Esophagus squamous epithelium (tissue), 5 donors: ENCODE measurements around the gene PCARE. TPM values are rescaled to one million over a fixed set of nuclear protein-coding genes. Genes with fewer than 3 reads are reported as not detected.

ENCODE experiments used
- DNase-seq: peaks from one replicate; lab custom pipeline; 2025; lab: John Stamatoyannopoulos, UW
- H3K27ac ChIP-seq, 4 donors: fragments of 200-600 bp; sonication (generic); one replicate each; pipeline ENCODE4 v1.5.1; 2016 to 2019; ENCODE audit warnings: mild to moderate bottlenecking in 1 of 4
- H3K27me3 ChIP-seq, 4 donors: fragments of 200-600 bp; sonication (generic); 1 replicate in 3 of 4; 2 replicates in 1 of 4; pipeline versions ENCODE4 v1.5.1 to v1.6.0; 2017 to 2021; ENCODE audit warnings: antibody characterized with exemption in 1 of 4
- H3K36me3 ChIP-seq, 3 donors: fragments of 200-600 bp; sonication (generic); one replicate each; pipeline ENCODE4 v1.5.1; 2016 to 2019
- H3K4me1 ChIP-seq, 3 donors: fragments of 200-600 bp; sonication (generic); one replicate each; pipeline ENCODE4 v1.5.1; 2017 to 2019
- H3K4me3 ChIP-seq, 4 donors: fragments of 200-600 bp; sonication (generic); 1 replicate in 3 of 4; 2 replicates in 1 of 4; pipeline ENCODE4 v1.5.1; 2016 to 2019; ENCODE audit warnings: mild to moderate bottlenecking in 2 of 4, moderate library complexity in 1 of 4
- H3K9me3 ChIP-seq, 3 donors: fragments of 200-600 bp; sonication (generic); one replicate each; pipeline ENCODE4 v1.5.1; 2016 to 2019
- CTCF ChIP-seq, 6 experiments: fragments of 450-650 bp in 4 of 6; fragments of 200-600 bp in 2 of 6; sonication (generic) in 2 of 6; IDR thresholded peaks; one replicate each; pipeline ENCODE4 v1.5.1; 2016 to 2019; ENCODE audit warnings: antibody characterized with exemption in 6 of 6, mild to moderate bottlenecking in 4 of 6, moderate library complexity in 4 of 6
- POLR2A ChIP-seq, 4 donors: fragments of 450-650 bp; IDR thresholded peaks; one replicate each; pipeline ENCODE4 v1.6.1; 2017; ENCODE audit warnings: antibody characterized with exemption in 4 of 4, mild to moderate bottlenecking in 4 of 4, moderate library complexity in 3 of 4
- WGBS, 2 donors: methylation state at CpG; one replicate each; pipeline ENCODE4 v1.1.5; 2018; 5-methylcytosine and 5-hydroxymethylcytosine counted together
- intact Hi-C: fragments of 100-400 bp; cut with DNase I; formaldehyde crosslinking; loops from one replicate; pipeline ENCODE4 v1.15.0; 2022
- total RNA-seq, 4 donors: library from RNA; depleted of rRNA; stranded (reverse); fragments of >200 nt; gene quantifications; one replicate each; pipeline ENCODE4 v1.1.0, GENCODE V29; 2016
- donor health status: DM: yes; HTN: yes; CAD: no.

Gene PCARE
- under 1 TPM in 1 of 4 donors, not detected in 3; 0.04 TPM for total RNA-seq

DNA sequence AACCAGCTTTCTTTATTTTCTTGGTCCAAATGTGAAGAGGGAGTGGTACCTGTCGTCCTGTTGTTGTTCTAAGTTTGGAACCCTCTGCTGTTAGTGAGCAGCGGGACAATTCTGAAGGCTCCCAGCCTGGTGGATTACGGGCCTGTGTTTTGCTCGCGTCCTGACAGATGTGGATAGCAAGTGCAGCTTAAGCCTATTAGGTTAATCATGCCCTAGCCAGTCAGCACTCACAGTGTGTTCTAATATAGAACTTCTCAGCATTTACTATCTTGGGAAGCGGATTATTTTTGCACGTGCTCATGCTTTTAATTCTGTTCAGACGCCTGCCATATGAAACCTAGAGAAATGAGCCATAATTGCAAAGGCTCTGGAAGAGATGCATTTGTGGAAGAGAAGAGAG, at the start of gene PCARE:
Gene PCARE (minus strand): TSS at position 113 of the 400 bp plus-strand sequence. CDS start 262 bp downstream, outside the sequence.
- DNase-seq: no peak
- Histone ChIP-seq H3K9me3 (peaks cover 0 to 2% (median 0%) of the 10 kb centered on the region in 3 donors), H3K4me3 (no peak within 1 kb of the TSS), H3K27me3 (no peaks in the 10 kb centered on the region), H3K27ac (peak within 1 kb of the TSS in 3 of 4 donors; percentile 42 to 52 (median 46)), H3K4me1 (peaks cover 0 to 9% (median 0%) of the 10 kb centered on the region in 3 donors), H3K36me3 (no peaks in the 10 kb centered on the region)
- WGBS, 2 donors: 86 to 91% methylated on average over 4 to 8 of the region's 8 CpGs
- intact Hi-C loops: no loop called here
- TF ChIP-seq POLR2A (IDR thresholded peaks at IDR 0.05): no peak

GRCh38 chr2:29123617-29124349, 49.5 kb upstream of the PCARE start:
- H3K27me3 ChIP-seq: no peaks in the 10 kb centered on the region
- peak overlapping the region; percentile 68 to 87 (median 82) for H3K27ac ChIP-seq
- no peak for TF ChIP-seq POLR2A (IDR thresholded peaks at IDR 0.05)
- no peak for TF ChIP-seq CTCF (IDR thresholded peaks at IDR 0.05)
- no peak for DNase-seq
- H3K4me3 ChIP-seq: no peak overlapping the region
- H3K36me3 ChIP-seq: peaks cover 0 to 51% (median 0%) of the 10 kb centered on the region in 3 donors
- H3K9me3 ChIP-seq: peaks cover 0 to 5% (median 0%) of the 10 kb centered on the region in 3 donors
- 51 to 60% methylated on average over 3 of the region's 3 CpGs for WGBS, 2 donors
- intact Hi-C loops: no loop called here
- peaks cover 8 to 64% (median 26%) of the 10 kb centered on the region in 3 donors for H3K4me1 ChIP-seq

DNA sequence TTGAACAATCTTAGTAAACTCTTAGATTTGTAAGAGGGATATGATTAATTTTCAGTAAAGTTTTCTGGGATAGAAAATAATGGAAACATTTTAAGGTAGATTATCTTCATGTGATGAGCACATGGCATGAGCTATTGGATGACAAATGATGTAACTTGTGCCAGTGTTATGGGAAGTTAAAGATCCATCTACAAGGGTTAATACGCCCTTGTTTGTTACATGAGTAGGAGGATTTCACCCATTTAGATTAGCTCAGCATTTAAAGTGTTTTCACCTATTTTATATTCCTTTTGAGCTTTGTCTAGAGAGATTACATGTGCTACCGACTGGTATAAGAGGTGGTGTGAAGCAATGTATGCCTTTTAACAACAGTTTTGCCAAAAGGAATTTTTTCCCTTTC, 46.5 kb upstream of the PCARE start:
- H3K9me3 ChIP-seq: peaks cover 0 to 5% (median 0%) of the 10 kb centered on the region in 3 donors
- WGBS, 2 donors: 65 to 78% methylated on average over 2 of the region's 2 CpGs
- H3K4me1 ChIP-seq: peaks cover 18 to 65% (median 37%) of the 10 kb centered on the region in 3 donors
- H3K27ac ChIP-seq: peak overlapping the region in 1 of 4 donors; percentile 96
- intact Hi-C loops: no loop called here
- DNase-seq: no peak
- H3K27me3 ChIP-seq: peaks cover 0 to under 1% (median 0%) of the 10 kb centered on the region in 4 donors
- TF ChIP-seq POLR2A (IDR thresholded peaks at IDR 0.05) (no peak), CTCF (IDR thresholded peaks at IDR 0.05) (no peak)
- H3K4me3 ChIP-seq: no peak overlapping the region
- H3K36me3 ChIP-seq: peaks cover 0 to 47% (median 0%) of the 10 kb centered on the region in 3 donors

DNA sequence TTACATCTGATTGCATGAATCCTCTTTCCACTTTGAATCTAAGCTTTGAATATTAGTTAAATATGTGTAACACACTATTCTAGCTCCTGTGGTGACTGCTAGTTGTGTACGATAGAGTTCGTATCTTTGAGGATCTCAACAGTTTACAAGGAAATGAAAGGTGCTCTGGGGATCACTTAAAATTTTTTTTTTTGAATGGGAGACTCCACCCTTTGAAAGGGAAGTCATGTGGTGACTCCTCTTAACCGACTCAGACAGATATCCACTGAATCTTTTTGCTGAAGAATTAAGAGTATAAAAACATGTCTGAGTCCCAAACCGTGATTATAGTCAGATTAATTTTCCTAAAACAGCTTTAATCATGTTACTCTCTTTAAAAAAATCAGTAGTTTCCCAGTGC, 44.9 kb upstream of the PCARE start:
- peaks cover 26 to 75% (median 45%) of the 10 kb centered on the region in 3 donors for H3K4me1 ChIP-seq
- H3K27me3 ChIP-seq: peaks cover 0 to 3% (median 0%) of the 10 kb centered on the region in 4 donors
- no peak overlapping the region for H3K4me3 ChIP-seq
- H3K36me3 ChIP-seq: peaks cover 0 to 30% (median 0%) of the 10 kb centered on the region in 3 donors
- DNase-seq: no peak
- TF ChIP-seq CTCF (IDR thresholded peaks at IDR 0.05) (no peak), POLR2A (IDR thresholded peaks at IDR 0.05) (no peak)
- peak overlapping the region; percentile 17 to 99 (median 96) for H3K27ac ChIP-seq
- H3K9me3 ChIP-seq: peaks cover 0 to 3% (median 0%) of the 10 kb centered on the region in 3 donors
- WGBS, 2 donors: 17 to 34% methylated on average over 4 of the region's 4 CpGs
- intact Hi-C loops: no loop called here

GRCh38 chr2:29117636-29118303, 43.4 kb upstream of the PCARE start:
- peak overlapping the region in 1 of 4 donors; percentile 72 for H3K4me3 ChIP-seq
- peaks cover 0 to 17% (median 0%) of the 10 kb centered on the region in 3 donors for H3K36me3 ChIP-seq
- H3K27me3 ChIP-seq: peaks cover 0 to 3% (median 0%) of the 10 kb centered on the region in 4 donors
- WGBS, 2 donors: 44 to 54% methylated on average over 2 of the region's 2 CpGs
- peak overlapping the region; percentile 81 to 99 (median 96) for H3K27ac ChIP-seq
- intact Hi-C loops: no loop called here
- H3K4me1 ChIP-seq: peaks cover 34 to 76% (median 37%) of the 10 kb centered on the region in 3 donors
- no peaks in the 10 kb centered on the region for H3K9me3 ChIP-seq
- no peak for DNase-seq
- TF ChIP-seq POLR2A (IDR thresholded peaks at IDR 0.05) (no peak), CTCF (IDR thresholded peaks at IDR 0.05) (no peak)
